HepG2 (cell line): ENCODE data around the gene TUBA4B. TPM values are rescaled to one million over a fixed set of nuclear protein-coding genes. Genes with fewer than 3 reads are reported as not detected.

Source experiments
- ATAC-seq: fragments of 200-7000 bp; cut with Tn5 transposase; 3 replicates; pipeline ENCODE4 v1.9.1; 2020; ENCODE audit warnings: mild to moderate bottlenecking, moderate library complexity
- BruUV-seq: library from RNA; stranded (reverse); fragments of 400-500 nt; replicated peaks from 2 replicates; lab custom pipeline; 2021; lab: Mats Ljungman, UMichigan
- CTCF ChIA-PET: fragments of 300-600 bp; formaldehyde crosslinking; extraction: SDS; loops from one replicate; lab custom pipeline; 2021; ENCODE audit warnings: low total read pairs, inconsistent platforms, low intra/inter-chr PET ratio; lab: Yijun Ruan, JAX
- POLR2A ChIA-PET: fragments of 350-600 bp; sonication (Branson Sonifier 250); formaldehyde crosslinking; loops from one replicate; lab custom pipeline; 2020; ENCODE audit warnings: antibody characterized with exemption, inconsistent platforms; lab: Yijun Ruan, JAX
- DNase-seq: peaks from one replicate; pipeline ENCODE4 v3.0.0-alpha.2; 2015; ENCODE audit warnings: low spot score
- FAIRE-seq: peaks from 3 replicates; lab custom pipeline; 2011; peaks lifted over from hg19 to GRCh38; lab: Jason Lieb, UNC
- H2AFZ ChIP-seq: one replicate; pipeline ENCODE4 v1.6.1; 2011; ENCODE audit warnings: low read length, inconsistent platforms
- H3K27ac ChIP-seq: fragments of 300-600 bp; 3 replicates; pipeline ENCODE4 v1.8.0; 2011; ENCODE audit warnings: mixed run types, mild to moderate bottlenecking, mixed read lengths, low read length, inconsistent platforms; ENCODE audit not compliant: insufficient read depth; ENCODE audit errors: extremely low read length
- H3K27me3 ChIP-seq, 2 experiments: fragments of 200-600 bp in 1 of 2; 2 replicates in 1 of 2; 3 replicates in 1 of 2; pipeline versions ENCODE4 v1.6.0 to v1.8.0; 2011; ENCODE audit warnings: low read length in 2 of 2, mild to moderate bottlenecking in 2 of 2, moderate library complexity in 2 of 2, inconsistent platforms in 1 of 2; ENCODE audit not compliant: insufficient read depth in 2 of 2, control insufficient read depth in 1 of 2
- H3K36me3 ChIP-seq, 2 experiments: fragments of 200-600 bp in 1 of 2; replicated peaks in 1 of 2; 2 replicates in 1 of 2; 3 replicates in 1 of 2; pipeline versions ENCODE4 v1.5.1 to v1.8.0; 2011; ENCODE audit warnings: low read length in 2 of 2, inconsistent platforms in 1 of 2; ENCODE audit not compliant: insufficient read depth in 2 of 2, control insufficient read depth in 1 of 2
- H3K4me1 ChIP-seq: 2 replicates; pipeline ENCODE4 v1.5.1; 2012; ENCODE audit warnings: low read length, inconsistent platforms; ENCODE audit not compliant: insufficient read depth
- H3K4me2 ChIP-seq: 2 replicates; pipeline ENCODE4 v1.6.0; 2011; ENCODE audit warnings: low read depth, low read length, inconsistent platforms
- H3K4me3 ChIP-seq, 3 experiments: fragments of 200-600 bp in 1 of 3; sonication (generic), shearing (Covaris generic) in 1 of 3; replicated peaks in 1 of 3; 2 replicates each; pipeline ENCODE4 v1.5.1; 2011 to 2016; ENCODE audit warnings: low read length in 3 of 3, inconsistent platforms in 2 of 3, low read depth in 2 of 3, mild to moderate bottlenecking in 2 of 3, control low read depth in 1 of 3, mixed read lengths in 1 of 3; ENCODE audit not compliant: insufficient read depth in 1 of 3
- H3K79me2 ChIP-seq: one replicate; pipeline ENCODE4 v1.6.1; 2011; ENCODE audit warnings: low read length, inconsistent platforms; ENCODE audit not compliant: insufficient read depth
- H3K9ac ChIP-seq: 2 replicates; pipeline ENCODE4 v1.6.0; 2011; ENCODE audit warnings: mild to moderate bottlenecking, low read depth, low read length, inconsistent platforms; ENCODE audit not compliant: insufficient read depth
- H3K9me3 ChIP-seq: 2 replicates; pipeline ENCODE4 v1.5.1; 2012; ENCODE audit warnings: mild to moderate bottlenecking, low read length
- H4K20me1 ChIP-seq: 2 replicates; pipeline ENCODE4 v1.6.0; 2011; ENCODE audit warnings: inconsistent platforms, mild to moderate bottlenecking, low read length, moderate library complexity; ENCODE audit not compliant: insufficient read depth
- ATF7-NPFF ChIP-seq: sonication (generic); formaldehyde crosslinking; IDR thresholded peaks from 2 replicates; pipeline ENCODE4 v1.8.1; 2023; ENCODE audit warnings: mild to moderate bottlenecking, low read depth, missing genetic modification reagents, moderate library complexity
- CSRNP1 ChIP-seq: sonication (generic); formaldehyde crosslinking; IDR thresholded peaks from 2 replicates; pipeline ENCODE4 v1.8.1; 2023; ENCODE audit warnings: mild to moderate bottlenecking, missing genetic modification reagents
- MIER3 ChIP-seq: IDR thresholded peaks from 2 replicates; pipeline ENCODE4 v1.6.1; 2016; ENCODE audit warnings: missing compliant biosample characterization, borderline replicate concordance
- NFRKB ChIP-seq: fragments of 450-650 bp; IDR thresholded peaks from 2 replicates; pipeline ENCODE4 v1.6.1; 2017
- PATZ1 ChIP-seq: sonication (generic); formaldehyde crosslinking; IDR thresholded peaks from 2 replicates; pipeline ENCODE4 v1.4.0; 2020; ENCODE audit warnings: missing genetic modification reagents
- POLR2A ChIP-seq, 2 experiments: IDR thresholded peaks; 2 replicates each; pipeline ENCODE4 v1.6.1; 2011; ENCODE audit warnings: low read depth in 2 of 2, low read length in 2 of 2, mild to moderate bottlenecking in 1 of 2, moderate library complexity in 1 of 2; ENCODE audit not compliant: insufficient read depth in 1 of 2
- RNF2 ChIP-seq: fragments of 450-650 bp; conservative IDR thresholded peaks from 2 replicates; pipeline ENCODE4 v1.6.1; 2016; ENCODE audit warnings: low read depth
- SMAD9 ChIP-seq: sonication (generic); formaldehyde crosslinking; IDR thresholded peaks from 2 replicates; pipeline ENCODE4 v1.5.1; 2020; ENCODE audit warnings: mild to moderate bottlenecking, missing genetic modification reagents
- TRIM22 ChIP-seq: fragments of 450-650 bp; IDR thresholded peaks from 2 replicates; pipeline ENCODE4 v1.6.1; 2017
- ZNF512 ChIP-seq: sonication (generic); formaldehyde crosslinking; IDR thresholded peaks from 2 replicates; pipeline ENCODE4 v1.4.0; 2020; ENCODE audit warnings: mild to moderate bottlenecking, missing genetic modification reagents
- ZNF704 ChIP-seq: sonication (generic); formaldehyde crosslinking; IDR thresholded peaks from 2 replicates; pipeline ENCODE4 v1.8.1; 2023; ENCODE audit warnings: mild to moderate bottlenecking, inconsistent platforms, moderate library complexity, missing genetic modification reagents, borderline replicate concordance
- WGBS: methylation state at CpG from one replicate; pipeline ENCODE4 v1.1.6; 2017; ENCODE audit warnings: low lambda C conversion rate; 5-methylcytosine and 5-hydroxymethylcytosine counted together
- in situ Hi-C: cut with HindIII; loops from 2 replicates; pipeline ENCODE4 v1.10.0; 2017; ENCODE audit warnings: low pct_unique_long_range_greater_than_20kb; ENCODE audit not compliant: extremely low pct_ligation_motif_present
- intact Hi-C: fragments of 100-400 bp; cut with micrococcal nuclease; formaldehyde crosslinking; loops from one replicate; pipeline ENCODE4 v1.10.0; 2022; ENCODE audit not compliant: unreplicated experiment
- polyA plus RNA-seq, 8 experiments: library from polyadenylated mRNA; depleted of rRNA in 3 of 8; stranded (reverse) in 7 of 8; unstranded in 1 of 8; fragments of >200 nt; fragmentation: Illumina TruSeq in 4 of 8; extraction: Trizol in 4 of 8; gene quantifications; 2 replicates each; pipeline versions ENCODE4 v1.2.1 to v1.2.3, GENCODE V29; 2011 to 2016; ENCODE audit warnings: low read depth in 4 of 8, missing spikeins in 1 of 8, mixed read lengths in 1 of 8; ENCODE audit not compliant: insufficient read depth in 1 of 8
- total RNA-seq, 5 experiments: library from RNA; depleted of rRNA; stranded (reverse); fragments of >200 nt; fragmentation: Illumina TruSeq; extraction: Trizol; gene quantifications; 2 replicates each; pipeline ENCODE4 v1.2.3, GENCODE V29; 2016; ENCODE audit warnings: low read depth in 1 of 5

The TUBA4B gene
- total and polyA plus RNA-seq, 2 of the 13 experiments (the other 11 are each of a cell fraction or from before 2014, with no cell fraction given): 0.18 to 0.22 TPM

GRCh38 chr2:219302412-219302968 lies 49.4 kb downstream of the TUBA4B start:
- no peak for ATAC-seq
- WGBS: 3% methylated on average over 11 of the region's 11 CpGs
- Histone ChIP-seq H3K36me3 (no peaks in the 10 kb centered on the region), H3K4me2 (no peak overlapping the region), H3K4me1 (peaks cover 16% of the 10 kb centered on the region), H3K9me3 (no peaks in the 10 kb centered on the region), H3K27me3 (peaks cover 6 to 44% of the 10 kb centered on the region in 2 experiments), H3K79me2 (no peaks in the 10 kb centered on the region), H3K4me3 (no peak overlapping the region), H3K9ac (no peak overlapping the region), H4K20me1 (peaks cover 6% of the 10 kb centered on the region; the same call in 1 of the 2 replicates), H3K27ac (no peak overlapping the region), H2AFZ (no peak overlapping the region)
- no peak for DNase-seq
- ChIA-PET POLR2A (no interaction called here), CTCF (no interaction called here)
- BruUV-seq: no TSS peak
- in situ Hi-C loops: no loop called here
- no peak for FAIRE-seq
- TF ChIP-seq ZNF512 (no peak), POLR2A (IDR thresholded peaks at IDR 0.05; ENCODE audit: insufficient read depth in 1 of 2, low read depth in 2 of 2, low read length in 2 of 2) (no peak), PATZ1 (CRISPR knock-in tag) (no peak), RNF2 (no peak), ATF7-NPFF (CRISPR knock-in tag) (no peak), SMAD9 (no peak), ZNF704 (no peak), MIER3 (CRISPR knock-in tag) (no peak), TRIM22 (no peak), CSRNP1 (CRISPR knock-in tag) (no peak), NFRKB (no peak)
- intact Hi-C loops: no loop called here
